HCT116 (cell line): Measurements from ENCODE around the gene CTSW.

ENCODE experiments used
- CEBPB ChIP-seq: IDR thresholded peaks from 2 replicates; pipeline ENCODE4 v1.6.1; 2012; ENCODE audit warnings: low read depth
- EZH2 ChIP-seq: fragments of 200-600 bp; sonication (generic); IDR thresholded peaks from 2 replicates; pipeline ENCODE4 v1.6.1; 2017; ENCODE audit warnings: antibody characterized with exemption, mixed run types
- EZH2phosphoT487 ChIP-seq: fragments of 200-600 bp; IDR thresholded peaks from 2 replicates; pipeline ENCODE4 v1.6.1; 2018; ENCODE audit warnings: antibody characterized with exemption, borderline replicate concordance
- MAX ChIP-seq: IDR thresholded peaks from 2 replicates; pipeline ENCODE4 v1.6.1; 2012
- POLR2A ChIP-seq: IDR thresholded peaks from 2 replicates; pipeline ENCODE4 v1.7.0; 2011; ENCODE audit warnings: borderline replicate concordance; ENCODE audit not compliant: insufficient read depth, insufficient read length; ENCODE audit errors: extremely low read depth
- POLR2AphosphoS5 ChIP-seq: IDR thresholded peaks from 2 replicates; pipeline ENCODE4 v1.6.1; 2011; ENCODE audit warnings: mild to moderate bottlenecking, low read depth, low read length, moderate library complexity
- RAD21 ChIP-seq: IDR thresholded peaks from 2 replicates; pipeline ENCODE4 v1.6.1; 2012; ENCODE audit warnings: low read depth, mild to moderate bottlenecking
- REST ChIP-seq: IDR thresholded peaks from 2 replicates; pipeline ENCODE4 v1.6.1; 2012; ENCODE audit warnings: low read depth
- SIN3A ChIP-seq: IDR thresholded peaks from 2 replicates; pipeline ENCODE4 v1.6.1; 2012; ENCODE audit warnings: low read depth
- SRF ChIP-seq: IDR thresholded peaks from 2 replicates; pipeline ENCODE4 v1.6.1; 2012; ENCODE audit warnings: low read depth
- TCF7L2 ChIP-seq: IDR thresholded peaks from 2 replicates; pipeline ENCODE4 v1.7.0; 2011; ENCODE audit warnings: borderline replicate concordance, inconsistent platforms; ENCODE audit not compliant: insufficient read depth, insufficient read length; ENCODE audit errors: extremely low read depth
- ZNF274 ChIP-seq: fragments of 200-500 bp; sonication (Bioruptor generic); IDR thresholded peaks from 2 replicates; pipeline ENCODE4 v1.6.1; 2014; ENCODE audit warnings: mild to moderate bottlenecking, low read depth, low read length, inconsistent platforms
- TF ChIP-seq, protein P1 (sequence below), 3 experiments: fragments of 200-600 bp in 1 of 3; sonication (generic) in 1 of 3; IDR thresholded peaks in 2 of 3; conservative IDR thresholded peaks in 1 of 3; 2 replicates each; pipeline ENCODE4 v1.5.1; 2012 to 2017; ENCODE audit warnings: low read depth in 2 of 3, low read length in 2 of 3, antibody characterized with exemption in 1 of 3, borderline replicate concordance in 1 of 3, control low read depth in 1 of 3, mild to moderate bottlenecking in 1 of 3, mixed read lengths in 1 of 3, mixed run types in 1 of 3, moderate library complexity in 1 of 3; ENCODE audit not compliant: insufficient read depth in 1 of 3

- TF ChIP-seq, protein P1, sequence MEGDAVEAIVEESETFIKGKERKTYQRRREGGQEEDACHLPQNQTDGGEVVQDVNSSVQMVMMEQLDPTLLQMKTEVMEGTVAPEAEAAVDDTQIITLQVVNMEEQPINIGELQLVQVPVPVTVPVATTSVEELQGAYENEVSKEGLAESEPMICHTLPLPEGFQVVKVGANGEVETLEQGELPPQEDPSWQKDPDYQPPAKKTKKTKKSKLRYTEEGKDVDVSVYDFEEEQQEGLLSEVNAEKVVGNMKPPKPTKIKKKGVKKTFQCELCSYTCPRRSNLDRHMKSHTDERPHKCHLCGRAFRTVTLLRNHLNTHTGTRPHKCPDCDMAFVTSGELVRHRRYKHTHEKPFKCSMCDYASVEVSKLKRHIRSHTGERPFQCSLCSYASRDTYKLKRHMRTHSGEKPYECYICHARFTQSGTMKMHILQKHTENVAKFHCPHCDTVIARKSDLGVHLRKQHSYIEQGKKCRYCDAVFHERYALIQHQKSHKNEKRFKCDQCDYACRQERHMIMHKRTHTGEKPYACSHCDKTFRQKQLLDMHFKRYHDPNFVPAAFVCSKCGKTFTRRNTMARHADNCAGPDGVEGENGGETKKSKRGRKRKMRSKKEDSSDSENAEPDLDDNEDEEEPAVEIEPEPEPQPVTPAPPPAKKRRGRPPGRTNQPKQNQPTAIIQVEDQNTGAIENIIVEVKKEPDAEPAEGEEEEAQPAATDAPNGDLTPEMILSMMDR (IDR thresholded peaks at IDR 0.05 in 2 of 3, conservative IDR thresholded peaks at IDR 0.05 in 1 of 3; ENCODE audit: borderline replicate concordance in 1 of 3, insufficient read depth in 1 of 3, low read depth in 2 of 3, low read length in 2 of 3) = no peak
- TF ChIP-seq ZNF274 = no peak
- no peak for TF ChIP-seq EZH2phosphoT487
- no peak for TF ChIP-seq TCF7L2
- no peak for TF ChIP-seq EZH2
- TF ChIP-seq POLR2A = no peak
- no peak for TF ChIP-seq SRF
- no peak for TF ChIP-seq POLR2AphosphoS5
- no peak for TF ChIP-seq SIN3A
- TF ChIP-seq RAD21 = no peak
- TF ChIP-seq REST = no peak
- TF ChIP-seq CEBPB = no peak
- TF ChIP-seq MAX = no peak
Observed at GRCh38 chr11:65850217-65851082, 29.2 kb upstream of the CTSW start.
